Right lobe of liver (tissue), 4 donors: ENCODE measurements around the gene ABCC5.

Source experiments
- CTCF ChIP-seq, 4 donors: fragments of 200-600 bp in 3 of 4; fragments of 450-650 bp in 1 of 4; IDR thresholded peaks; one replicate each; pipeline versions ENCODE4 v1.5.1 to v1.8.0; 2016 to 2022; ENCODE audit warnings: antibody characterized with exemption in 4 of 4, mild to moderate bottlenecking in 2 of 4
- POLR2A ChIP-seq: fragments of 450-650 bp; IDR thresholded peaks from one replicate; pipeline ENCODE4 v1.6.1; 2017; ENCODE audit warnings: antibody characterized with exemption, mild to moderate bottlenecking
- donor health status: DM: no; HTN: no; CAD: no.
- donor health status: DM: no; HTN: no; CAD: no.
- donor health status: DM: no; HTN: yes; CAD: no.

GRCh38 chr3:183922421-183922820, 95.3 kb downstream of the ABCC5 start:
- no peak for TF ChIP-seq POLR2A
- TF ChIP-seq CTCF (IDR thresholded peaks at IDR 0.05), result no peak
